Heart left ventricle (tissue), 13 donors: ENCODE data around the gene STAM.

ENCODE experiments used
- POLR2A ChIP-seq, 2 donors: fragments of 450-650 bp; IDR thresholded peaks; one replicate each; pipeline ENCODE4 v1.6.1; 2017; ENCODE audit warnings: antibody characterized with exemption in 2 of 2, mild to moderate bottlenecking in 2 of 2, moderate library complexity in 2 of 2
- TF ChIP-seq, protein P1 (sequence below), 12 donors: fragments of 200-600 bp; sonication (generic) in 4 of 12; IDR thresholded peaks; one replicate each; pipeline versions ENCODE4 v1.5.0 to v1.8.0; 2018 to 2022; ENCODE audit warnings: antibody characterized with exemption in 12 of 12, mild to moderate bottlenecking in 5 of 12
- donor health status: ischemic (EF 13 %, LVEDD 7.1; RV severe dilation, severe dysfunction).
- donor health status: DM: no; HTN: yes; CAD: no.
- donor health status: DM: no; HTN: no; CAD: no.
- donor health status: ischemic (EF 25% LVEDD 6.9; RV normal size, moderate dysfunction).
- donor health status: ischemic (EF 25% LVEDD 5.7; RV mildly dilated, moderate dysfunction).
- donor health status: ischemic (EF 35%, LVEDD 5.7; RV mildly dilated, moderate dysfunction).
- donor health status: nonischemic (EF 11% LVEDD 7.7; RV severe dilation, severe dysfunction).
- donor health status: DM: yes; HTN: yes; CAD: no.
- donor health status: PGD.
- donor health status: ischemic (EF 29% LVEDD 5.4; RV normal size, mild dysfunction).
- donor health status: nonischemic (EF 23%, LVEDD 6.1; RV moderate dilation, normal function).

- TF ChIP-seq, protein P1, sequence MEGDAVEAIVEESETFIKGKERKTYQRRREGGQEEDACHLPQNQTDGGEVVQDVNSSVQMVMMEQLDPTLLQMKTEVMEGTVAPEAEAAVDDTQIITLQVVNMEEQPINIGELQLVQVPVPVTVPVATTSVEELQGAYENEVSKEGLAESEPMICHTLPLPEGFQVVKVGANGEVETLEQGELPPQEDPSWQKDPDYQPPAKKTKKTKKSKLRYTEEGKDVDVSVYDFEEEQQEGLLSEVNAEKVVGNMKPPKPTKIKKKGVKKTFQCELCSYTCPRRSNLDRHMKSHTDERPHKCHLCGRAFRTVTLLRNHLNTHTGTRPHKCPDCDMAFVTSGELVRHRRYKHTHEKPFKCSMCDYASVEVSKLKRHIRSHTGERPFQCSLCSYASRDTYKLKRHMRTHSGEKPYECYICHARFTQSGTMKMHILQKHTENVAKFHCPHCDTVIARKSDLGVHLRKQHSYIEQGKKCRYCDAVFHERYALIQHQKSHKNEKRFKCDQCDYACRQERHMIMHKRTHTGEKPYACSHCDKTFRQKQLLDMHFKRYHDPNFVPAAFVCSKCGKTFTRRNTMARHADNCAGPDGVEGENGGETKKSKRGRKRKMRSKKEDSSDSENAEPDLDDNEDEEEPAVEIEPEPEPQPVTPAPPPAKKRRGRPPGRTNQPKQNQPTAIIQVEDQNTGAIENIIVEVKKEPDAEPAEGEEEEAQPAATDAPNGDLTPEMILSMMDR (IDR thresholded peaks at IDR 0.05): no peak
- TF ChIP-seq POLR2A (IDR thresholded peaks at IDR 0.05): no peak
Observed at GRCh38 chr10:17703706-17704105, 59.8 kb downstream of the STAM start.
